ENCODE measurements around the gene PPP1R7.

The PPP1R7 gene

DNA sequence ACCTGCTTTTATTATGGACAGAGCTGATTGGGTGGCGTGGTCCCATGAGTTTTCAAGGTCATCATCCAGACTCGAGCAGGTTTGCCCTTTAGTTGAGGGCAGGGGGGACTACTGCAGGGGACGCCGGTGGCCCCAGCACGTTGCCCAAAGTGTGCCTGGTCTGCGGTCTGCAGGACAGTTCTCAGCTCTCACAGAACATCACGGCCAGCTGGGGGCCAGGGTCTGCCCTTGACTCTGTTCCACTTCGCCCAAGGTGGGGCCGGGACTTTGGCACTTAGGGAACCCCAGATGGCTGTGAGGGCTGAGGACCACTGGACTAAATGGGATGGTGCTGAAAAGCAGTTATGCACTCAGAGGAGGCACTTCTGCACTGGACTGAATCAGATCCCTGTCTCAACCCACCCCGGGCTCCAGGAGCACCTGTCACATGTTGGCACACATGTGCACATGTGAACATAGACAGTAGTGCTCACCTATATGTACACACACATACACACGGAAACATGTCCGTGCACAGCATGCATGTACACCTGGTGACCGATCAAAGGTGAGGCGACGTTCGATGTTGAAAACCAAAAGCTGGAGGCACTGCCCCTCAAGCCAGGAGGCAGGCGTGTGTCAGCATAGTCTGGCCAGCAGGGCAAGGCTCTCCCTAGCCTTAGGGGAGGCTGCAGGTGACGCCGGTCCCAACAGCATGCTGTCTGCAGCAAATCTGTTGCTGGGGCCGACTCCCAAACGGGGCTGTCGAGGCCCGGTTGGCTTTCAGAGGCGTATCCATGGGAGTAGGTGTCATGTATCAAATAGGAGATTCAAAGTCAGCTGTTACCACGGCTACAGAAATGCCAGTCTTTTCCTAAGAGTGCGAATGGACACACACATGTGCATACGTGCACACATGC lies 48.4 kb downstream of the PPP1R7 start:
- no peak for DNase-seq

DNA sequence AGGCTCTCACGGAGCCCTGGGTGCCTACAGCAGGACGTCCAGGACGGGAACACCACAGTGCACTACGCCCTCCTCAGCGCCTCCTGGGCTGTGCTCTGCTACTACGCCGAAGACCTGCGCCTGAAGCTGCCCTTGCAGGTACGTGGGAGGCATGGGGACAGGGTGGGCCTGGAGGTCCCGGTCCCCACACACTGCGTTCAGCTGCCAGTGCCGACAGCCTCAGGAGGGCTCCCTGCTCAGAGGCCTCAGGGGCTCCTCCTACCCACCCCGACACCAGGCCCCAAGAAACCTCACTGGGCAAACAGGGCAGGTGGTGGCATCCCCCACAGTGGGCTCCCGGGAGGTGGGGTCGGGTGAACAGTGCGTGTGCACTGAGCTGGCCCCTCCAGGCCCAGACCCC lies 49.0 kb downstream of the PPP1R7 start:
- DNase-seq, result no peak

DNA sequence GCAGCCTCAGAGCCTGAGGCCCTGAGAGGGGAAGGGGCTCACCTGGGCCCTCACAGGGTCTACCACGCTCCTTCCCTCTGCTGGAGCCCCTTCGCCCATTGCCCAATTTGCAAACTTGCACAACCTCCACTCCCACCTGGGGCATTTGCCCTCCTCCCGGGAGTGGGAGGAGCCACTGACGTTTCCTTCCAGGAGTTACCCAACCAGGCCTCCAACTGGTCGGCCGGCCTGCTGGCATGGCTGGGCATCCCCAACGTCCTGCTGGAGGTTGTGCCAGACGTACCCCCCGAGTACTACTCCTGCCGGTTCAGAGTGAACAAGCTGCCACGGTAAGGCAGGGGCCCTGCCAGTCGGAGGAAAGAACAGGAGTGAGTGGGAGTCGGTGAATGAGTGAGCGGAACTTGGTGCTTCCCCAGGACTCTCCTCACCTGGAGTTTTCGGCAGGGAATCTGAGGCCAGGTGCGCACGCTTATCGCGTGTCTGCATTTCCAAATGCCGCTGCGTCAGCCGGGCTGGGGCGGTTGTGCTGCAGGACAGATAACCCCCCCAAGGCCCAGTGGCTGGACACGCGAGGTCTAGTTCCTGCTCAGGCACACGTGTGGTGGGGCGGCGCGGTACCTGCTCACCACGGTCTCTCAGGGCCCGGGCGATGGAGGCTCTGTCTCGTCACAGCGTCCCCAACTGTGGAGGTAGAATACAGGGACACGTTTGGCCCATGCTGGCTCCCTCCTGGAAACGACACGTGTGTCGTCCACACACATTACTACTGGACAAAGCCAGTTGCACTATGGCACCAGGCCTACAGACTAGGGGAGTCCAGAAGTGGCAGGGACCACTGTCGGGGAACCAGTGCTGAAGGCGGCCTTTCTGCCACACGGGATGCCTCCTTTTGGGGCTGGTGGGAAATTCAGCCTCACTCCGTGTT lies 49.9 kb downstream of the PPP1R7 start:
- no peak for DNase-seq

DNA sequence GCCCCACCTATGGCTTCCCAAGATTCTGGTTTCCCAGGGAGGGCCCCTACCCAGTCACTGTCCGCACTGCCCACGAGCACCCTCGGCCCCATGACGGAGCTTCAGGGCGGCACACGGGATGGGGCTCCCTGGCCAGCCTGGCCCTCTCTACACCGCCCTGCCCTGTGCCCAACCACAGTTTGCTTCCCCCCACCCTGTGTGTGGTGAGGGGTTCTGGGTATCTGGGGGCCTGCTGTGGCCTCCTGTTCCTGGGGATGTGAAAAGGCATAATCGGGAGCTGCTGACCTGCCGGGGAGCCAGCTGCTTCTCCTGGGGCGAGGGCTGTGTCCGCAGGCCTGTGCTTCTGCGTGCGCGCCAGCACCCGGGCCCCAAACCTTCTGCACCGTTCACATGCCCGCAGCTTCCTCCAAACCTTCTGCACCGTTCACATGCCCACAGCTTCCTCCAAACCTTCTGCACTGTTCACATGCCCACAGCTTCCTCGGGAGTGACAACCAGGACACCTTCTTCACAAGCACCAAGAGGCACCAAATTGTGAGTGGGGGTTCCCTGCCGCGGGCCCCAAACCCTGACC lies 50.6 kb downstream of the PPP1R7 start:
- no peak for DNase-seq

DNA sequence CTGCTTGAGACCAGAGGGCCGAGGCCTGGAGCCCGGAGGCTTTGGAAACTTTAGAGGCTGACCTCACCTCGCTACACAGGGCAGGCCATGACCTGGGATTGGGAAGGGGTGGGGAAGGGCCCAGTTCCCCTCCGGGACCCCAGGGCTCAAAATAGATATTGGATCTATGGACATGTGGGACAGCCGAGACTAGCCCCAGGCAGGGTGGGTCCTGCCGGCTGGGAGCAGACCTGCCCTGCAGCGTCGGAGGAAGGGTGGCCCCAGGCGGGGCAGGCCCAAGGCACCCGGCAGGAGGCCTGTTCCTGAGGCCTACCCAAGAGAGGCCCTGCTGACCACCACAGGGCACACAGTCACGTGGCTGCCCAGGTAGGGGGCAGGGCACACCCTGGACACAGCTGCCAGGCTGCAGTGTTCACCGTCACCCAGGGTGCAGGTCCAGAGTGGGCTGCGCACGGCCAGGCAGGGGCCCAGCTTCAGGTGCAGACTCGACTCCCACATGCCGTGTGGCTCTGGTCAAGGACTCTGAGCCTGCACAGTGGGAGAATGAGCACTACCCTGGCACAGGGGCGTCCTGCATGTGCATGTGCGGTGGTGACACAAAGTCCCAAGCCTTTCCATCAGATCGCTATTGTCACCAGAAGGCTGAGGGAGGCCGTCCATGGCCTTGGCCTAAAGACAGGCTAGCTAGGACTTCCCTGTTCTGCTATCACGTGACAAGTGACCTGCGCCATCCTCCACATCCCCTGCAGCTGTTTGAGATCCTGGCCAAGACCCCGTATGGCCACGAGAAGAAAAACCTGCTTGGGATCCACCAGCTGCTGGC lies 51.4 kb downstream of the PPP1R7 start:
- DNase-seq, result no peak

DNA sequence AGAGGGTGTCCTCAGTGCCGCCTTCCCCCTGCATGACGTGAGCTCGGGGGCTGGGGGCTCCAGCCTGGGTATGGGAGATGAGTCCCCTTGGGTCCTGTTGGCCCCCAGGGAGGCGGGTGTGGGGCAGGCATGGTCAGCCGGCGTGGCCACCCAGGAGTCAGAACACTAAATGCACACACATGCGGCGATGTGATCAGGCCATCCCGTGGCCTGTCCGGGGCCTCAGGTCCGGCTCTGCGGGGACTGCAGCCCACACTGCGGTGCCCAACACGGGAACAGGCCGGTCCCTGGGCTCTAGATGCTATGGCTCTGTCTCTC lies 52.0 kb downstream of the PPP1R7 start:
- DNase-seq, result no peak

DNA sequence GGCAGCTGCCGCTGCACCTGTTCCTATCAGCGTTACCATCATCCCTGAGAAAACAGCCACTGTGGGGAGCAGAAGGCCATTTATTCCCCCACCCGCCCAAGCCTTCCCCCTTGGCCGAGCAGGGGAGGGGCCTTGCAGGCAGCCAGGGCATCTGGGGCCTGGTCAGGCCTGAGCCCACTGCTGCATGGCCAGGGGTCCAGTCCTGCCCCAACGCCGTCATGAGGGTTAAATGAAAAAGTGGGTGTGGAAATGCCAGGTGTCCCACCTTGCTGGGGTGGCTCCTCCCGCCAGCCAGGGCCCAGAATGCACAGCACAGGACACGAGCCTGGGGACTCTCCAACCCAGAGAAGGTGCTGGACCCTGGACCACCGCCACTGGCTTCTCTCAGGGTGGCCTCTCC lies 52.4 kb downstream of the PPP1R7 start:
- no peak for DNase-seq

DNA sequence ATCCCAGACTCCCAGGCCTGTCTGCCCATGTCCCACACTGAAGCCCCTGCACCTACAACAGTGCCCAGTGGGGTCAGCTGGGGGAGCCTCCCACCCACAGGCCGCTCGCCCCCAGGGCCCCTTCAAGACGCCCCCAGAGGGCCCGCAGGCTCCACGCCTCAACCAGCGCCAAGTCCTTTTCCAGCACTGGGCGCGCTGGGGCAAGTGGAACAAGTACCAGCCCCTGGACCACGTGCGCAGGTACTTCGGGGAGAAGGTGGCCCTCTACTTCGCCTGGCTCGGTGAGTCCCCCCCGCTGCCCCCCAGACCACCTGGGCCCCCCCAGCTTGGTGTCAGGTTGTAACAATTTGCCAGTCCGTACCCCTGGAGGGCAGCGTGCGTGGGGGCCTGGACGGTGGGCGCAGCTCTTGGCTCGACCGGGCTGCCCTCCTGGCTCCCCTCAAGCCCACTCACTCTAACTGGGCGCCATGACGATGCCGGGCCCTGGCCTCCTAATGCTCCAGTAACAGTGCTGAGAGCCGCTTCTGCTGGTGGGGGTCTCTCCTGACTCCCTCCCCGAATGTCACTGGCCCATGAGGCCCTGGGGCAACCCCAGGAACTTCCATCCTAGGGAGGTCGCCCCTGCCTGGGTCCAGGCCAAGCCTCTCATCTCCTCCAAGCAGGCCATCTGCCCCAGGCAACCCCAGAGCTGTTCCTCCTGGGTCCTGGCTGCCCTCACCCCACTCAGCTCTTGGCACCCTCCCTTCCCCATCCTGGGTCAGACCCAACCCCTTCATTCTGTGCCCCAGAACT lies 53.1 kb downstream of the PPP1R7 start:
- no peak for DNase-seq

DNA sequence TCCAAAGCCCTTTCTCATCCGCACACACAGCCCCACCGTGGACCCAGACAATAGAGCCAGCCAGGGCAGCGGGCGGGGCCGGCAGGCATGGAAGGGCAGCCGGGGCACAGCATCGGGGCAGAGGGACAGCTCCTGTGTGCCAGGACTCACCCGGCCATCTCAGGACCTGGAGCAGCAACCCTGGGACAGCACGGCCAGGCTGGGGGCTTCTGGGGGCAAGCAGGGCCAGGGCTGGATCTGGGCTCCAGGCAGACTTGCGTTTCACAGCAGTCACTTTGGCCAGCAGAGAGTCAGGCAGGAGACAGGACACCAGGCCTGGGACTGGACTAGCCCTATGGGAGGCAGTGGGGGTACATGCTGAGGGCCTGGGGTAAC lies 53.7 kb downstream of the PPP1R7 start:
- no peak for DNase-seq

DNA sequence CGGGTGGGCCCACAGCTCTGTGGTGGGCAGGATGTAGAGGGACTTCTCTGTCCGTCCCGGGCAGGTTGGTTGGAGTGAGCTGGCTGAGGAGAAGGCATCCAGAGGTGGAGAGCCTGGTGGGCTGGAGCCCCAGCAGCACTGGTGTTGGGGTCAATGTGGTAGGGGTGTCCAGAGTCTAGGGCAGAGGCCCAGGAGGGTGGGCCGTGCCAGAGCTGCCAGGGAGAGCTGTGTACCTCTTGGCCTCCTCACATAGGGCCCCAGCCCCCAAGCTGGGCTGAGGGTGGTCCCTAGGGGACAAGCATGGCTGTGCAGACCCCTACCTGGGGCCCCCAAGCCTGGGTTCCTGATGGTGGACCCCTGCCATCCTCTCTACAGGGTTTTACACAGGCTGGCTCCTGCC lies 54.2 kb downstream of the PPP1R7 start:
- no peak for DNase-seq

DNA sequence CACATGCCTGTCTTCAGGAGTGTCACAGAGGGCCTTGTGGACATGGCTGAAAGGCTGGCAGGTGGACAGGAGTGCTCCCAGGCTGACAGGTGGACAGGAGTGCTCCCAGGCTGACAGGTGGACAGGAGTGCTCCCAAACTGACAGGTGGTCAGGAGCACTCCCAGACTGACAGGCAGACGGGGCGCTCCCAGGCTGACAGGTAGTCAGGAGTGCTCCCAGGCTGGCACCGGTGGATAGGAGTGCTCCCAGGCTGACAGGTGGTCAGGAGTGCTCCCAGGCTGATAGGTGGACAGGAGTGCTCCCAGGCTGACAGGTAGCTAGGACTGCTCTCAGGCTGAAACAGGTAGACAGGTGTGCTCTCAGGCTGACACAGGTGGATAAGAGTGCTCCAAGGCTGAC lies 54.8 kb downstream of the PPP1R7 start:
- no peak for DNase-seq

DNA sequence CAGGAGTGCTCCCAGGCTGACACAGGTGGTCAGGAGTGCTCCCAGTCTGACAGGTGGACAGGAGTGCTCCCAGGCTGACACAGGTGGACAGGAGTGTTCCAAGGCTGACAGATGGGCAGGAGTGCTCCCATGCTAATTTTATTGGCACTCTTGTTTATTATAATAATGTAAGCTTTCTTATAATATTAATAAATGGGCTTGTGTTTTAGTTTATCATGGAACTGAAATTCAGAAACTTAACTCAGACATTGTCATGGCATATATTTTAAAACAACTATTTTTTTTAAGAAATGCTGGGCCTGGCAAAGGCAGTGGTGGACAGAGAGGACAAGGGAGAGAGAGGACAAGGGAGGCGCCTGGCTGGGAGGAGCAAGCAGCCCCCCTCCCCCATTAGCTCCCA lies 56.9 kb downstream of the PPP1R7 start:
- DNase-seq, result no peak

DNA sequence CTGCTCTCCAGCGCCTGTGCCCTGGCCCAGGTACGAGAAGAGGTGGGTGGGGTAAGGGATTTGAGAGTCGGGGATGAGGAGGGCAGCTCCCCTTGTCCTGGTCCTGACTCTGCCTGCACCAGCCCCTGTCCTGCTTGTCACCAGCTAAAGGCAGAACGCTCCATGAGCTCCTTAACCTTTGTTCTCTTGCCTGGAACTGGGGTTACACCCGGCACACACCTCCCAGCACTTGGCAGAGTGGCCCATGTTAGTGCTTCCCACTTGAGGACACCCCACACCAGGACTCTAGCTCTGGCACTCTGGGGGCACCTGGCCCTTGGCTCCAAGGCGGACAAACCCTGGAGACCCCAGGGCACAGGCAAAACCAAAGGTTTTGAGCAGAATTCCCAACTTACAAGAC lies 57.4 kb downstream of the PPP1R7 start:
- no peak for DNase-seq

DNA sequence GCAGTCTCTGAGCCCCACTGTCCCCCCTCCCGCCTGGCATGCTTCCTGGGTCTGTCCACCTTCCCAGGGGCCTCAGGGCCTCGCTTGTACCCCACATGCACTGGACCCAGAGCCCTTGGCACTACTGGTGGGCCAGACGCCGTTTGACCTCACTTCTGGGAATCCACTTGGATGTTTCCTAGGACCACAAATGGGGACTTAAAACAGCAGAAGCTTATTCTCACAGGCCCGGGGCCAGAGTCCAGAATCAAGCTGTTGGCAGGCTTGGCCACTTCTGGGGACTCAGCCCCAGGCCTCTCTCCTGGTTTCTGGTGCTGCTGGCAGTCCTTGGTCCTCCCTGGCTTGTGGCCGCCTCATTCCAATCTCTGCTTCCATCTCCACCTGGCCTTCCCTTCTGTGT lies 57.8 kb downstream of the PPP1R7 start:
- DNase-seq, result no peak

DNA sequence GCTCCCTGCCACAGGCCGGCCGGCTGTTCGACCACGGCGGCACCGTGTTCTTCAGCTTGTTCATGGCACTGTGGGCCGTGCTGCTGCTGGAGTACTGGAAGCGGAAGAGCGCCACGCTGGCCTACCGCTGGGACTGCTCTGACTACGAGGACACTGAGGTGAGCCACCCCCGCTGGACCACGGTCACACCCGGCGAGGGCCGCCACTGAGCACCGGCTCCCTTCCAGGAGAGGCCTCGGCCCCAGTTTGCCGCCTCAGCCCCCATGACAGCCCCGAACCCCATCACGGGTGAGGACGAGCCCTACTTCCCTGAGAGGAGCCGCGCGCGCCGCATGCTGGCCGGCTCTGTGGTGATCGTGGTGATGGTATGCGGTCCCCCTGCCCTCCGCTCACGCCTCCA lies 59.0 kb downstream of the PPP1R7 start:
- no peak for DNase-seq

DNA sequence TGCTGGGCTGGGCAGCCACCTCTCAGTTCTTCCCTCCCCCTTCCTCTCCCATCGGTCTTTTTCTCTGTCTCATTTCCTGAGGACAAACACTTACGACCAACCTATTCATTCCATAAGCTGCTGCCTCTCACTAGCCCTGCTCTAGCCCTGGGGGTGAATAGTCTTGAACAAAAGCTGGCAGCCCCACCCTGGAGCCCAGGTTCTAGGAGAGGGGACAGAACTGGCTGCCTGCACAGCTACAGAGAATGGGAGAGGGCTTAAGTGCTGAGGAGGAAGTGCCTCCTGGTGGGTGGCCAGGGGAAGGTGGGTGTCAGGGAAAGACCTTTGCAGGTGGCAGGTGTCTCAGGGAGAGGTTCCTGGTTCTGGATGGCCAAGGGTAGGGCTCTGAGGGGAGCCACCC lies 61.0 kb downstream of the PPP1R7 start:
- no peak for DNase-seq

DNA sequence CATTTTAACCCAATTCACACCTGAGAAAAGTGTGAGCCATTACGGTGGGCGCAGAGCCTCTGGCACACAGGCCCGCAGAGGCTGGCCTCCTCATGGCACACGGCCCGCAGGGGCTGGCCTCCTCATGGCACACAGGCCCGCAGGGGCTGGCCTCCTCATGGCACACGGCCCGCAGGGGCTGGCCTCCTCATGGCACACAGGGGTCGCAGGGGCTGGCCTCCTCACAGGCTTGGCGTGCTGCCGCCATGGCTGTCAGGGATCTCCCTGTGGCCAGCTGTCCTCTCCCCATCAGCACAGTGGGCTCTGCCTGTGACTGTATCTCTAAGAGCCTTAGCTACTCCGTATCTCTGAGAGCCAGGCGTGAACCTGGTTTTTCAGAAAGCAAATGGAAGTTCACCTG lies 62.8 kb downstream of the PPP1R7 start:
- DNase-seq, result no peak

DNA sequence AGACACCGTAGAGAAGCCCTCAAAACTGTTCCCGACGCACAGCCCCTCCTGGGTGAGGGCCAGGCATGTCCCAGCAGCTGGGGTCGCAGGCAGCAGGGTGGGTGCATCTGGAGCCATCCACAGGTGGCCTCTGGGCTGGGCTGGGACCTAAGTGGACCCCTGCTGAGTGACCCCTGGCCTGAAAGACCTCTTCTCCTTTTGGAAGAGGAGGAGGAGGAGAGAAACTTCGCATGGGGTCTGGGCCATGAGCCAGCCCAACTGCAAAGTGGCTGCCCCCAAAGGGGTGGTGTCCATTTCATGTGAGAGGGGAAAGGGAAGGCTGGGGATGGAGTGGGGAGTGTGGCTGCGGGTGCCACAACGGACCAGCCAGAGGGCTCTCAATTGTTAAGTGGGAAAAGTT lies 63.3 kb downstream of the PPP1R7 start:
- no peak for DNase-seq

DNA sequence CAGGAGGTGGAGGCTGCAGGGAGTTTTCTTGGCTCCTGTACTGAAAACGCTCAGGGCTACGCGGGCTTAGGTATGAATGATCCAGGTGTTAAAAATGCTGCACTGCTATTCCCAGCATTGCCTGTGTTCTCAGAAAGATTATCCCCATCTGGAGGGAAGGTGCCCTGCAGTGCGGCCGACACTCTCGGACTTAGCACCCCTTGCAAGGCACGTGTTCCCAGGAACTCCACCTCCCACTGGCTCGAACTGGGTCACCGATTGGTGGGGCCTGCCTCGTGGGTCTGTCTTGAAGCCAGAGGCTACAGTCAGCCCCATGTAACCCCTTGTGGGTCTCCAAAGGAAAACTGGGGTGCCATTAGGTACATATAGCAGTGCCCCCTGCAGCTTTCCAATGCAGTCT lies 63.9 kb downstream of the PPP1R7 start:
- DNase-seq, result no peak

DNA sequence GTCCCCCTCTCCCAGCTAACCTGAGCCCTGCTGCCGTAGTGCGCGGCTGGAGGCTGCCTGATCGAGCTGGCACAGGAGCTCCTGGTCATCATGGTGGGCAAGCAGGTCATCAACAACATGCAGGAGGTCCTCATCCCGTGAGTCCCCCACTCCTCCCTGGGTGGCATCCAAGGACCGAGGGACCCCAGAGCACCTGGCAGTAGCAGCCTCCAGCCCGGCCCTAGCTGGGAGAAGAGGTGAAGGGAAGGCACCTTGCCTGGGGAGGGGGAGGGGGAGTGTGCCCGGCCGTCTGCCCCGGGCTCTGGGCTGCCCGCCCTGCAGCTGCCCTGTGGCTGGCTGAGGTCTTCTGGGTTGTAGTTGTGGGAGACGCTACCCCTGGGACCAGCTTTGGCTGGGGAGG lies 64.5 kb downstream of the PPP1R7 start:
- DNase-seq, result no peak

DNA sequence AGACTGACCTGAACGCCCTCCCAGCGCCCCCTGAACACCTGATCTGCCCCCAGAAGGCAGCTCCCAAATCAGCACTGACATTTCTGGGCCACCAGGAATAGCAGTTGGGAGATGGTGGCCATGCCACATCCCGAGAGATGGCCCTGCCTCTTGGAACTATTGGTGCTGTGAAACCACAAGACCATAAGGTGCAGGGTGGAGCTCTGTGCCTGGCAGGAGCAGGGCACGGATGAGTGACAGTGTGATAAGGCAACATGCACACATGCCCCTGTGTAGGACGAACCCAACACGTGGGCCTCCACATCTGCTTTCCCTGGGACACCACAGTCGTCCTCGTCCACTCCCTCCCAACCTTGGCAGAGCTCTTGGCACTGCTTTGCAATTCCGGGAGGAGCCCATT lies 65.2 kb downstream of the PPP1R7 start:
- DNase-seq, result no peak

DNA sequence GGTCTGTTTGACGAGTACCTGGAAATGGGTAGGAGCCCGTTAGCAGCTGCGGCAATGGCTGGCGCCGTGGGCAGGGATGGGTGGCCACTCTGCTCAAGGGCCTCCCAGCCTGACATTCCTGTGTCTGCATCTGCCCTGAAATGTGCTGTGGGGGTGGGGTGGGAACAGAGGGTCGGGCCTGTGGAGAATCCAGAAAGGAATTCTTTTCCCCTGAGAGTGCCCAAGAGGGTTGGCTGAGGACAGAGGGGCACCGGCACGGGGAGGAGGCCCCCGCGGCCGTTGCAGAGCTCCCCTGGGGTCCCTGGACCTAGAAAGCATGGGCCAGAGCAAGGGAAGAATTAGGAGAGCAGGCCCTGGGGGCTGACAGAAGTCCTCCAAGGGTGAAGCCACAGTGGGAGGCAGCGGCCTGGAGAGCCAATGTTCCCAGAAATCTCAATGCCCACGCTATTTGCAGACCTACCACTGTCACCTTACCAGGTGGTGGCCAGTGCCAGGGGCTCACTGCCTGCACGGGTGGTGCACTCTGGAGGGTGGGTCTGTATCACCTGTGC lies 66.0 kb downstream of the PPP1R7 start:
- DNase-seq, result no peak

Data from SW 1271 (cell line).